ENCODE measurements around the gene FXYD2. TPM values are rescaled to one million over a fixed set of nuclear protein-coding genes. Genes with fewer than 3 reads are reported as not detected.
A peak's percentile ranks its signal among the peaks of the same experiment; 100 is the strongest.

FXYD2 gene
- total and polyA plus RNA-seq, 2 donors from 2014 or later: 2,527 to 9,664 TPM

DNA sequence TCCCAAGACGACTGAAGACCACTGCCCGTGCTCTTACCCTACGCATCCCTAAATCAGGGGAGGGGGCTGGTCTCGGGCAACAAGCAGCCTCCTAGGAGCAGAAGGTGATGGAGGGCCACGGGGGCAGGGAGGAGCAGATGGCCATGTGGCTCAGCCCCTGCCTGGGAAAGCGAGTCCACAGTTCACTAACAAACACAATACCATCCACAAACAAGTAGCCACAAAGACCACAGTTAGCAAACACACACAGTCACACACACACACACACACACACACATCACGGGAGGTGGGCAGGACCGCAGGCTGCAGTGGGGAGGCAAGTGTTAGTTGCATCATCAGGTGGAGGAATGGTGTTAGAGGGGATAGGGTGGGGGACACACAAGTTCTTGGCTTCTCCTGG is 13.2 kb upstream of the FXYD2 start:
- peaks cover 4 to 12% (median 10%) of the 10 kb centered on the region in 3 donors for H3K4me1 ChIP-seq (ENCODE audit: control insufficient read depth in 2 of 3, insufficient read depth in 2 of 3, low read depth in 1 of 3, low read length in 3 of 3)
- H3K36me3 ChIP-seq (ENCODE audit: control insufficient read depth in 2 of 3, insufficient read depth in 3 of 3, low read length in 3 of 3): peaks cover 0 to 2% (median 0%) of the 10 kb centered on the region in 3 donors
- no peak overlapping the region for H3K4me3 ChIP-seq (ENCODE audit: low read length in 3 of 3)
- peak overlapping the region in 1 of 3 donors; percentile 36 for H3K9ac ChIP-seq (ENCODE audit: low read length in 3 of 3)
- intact Hi-C loops (cut with DNase I): no loop called here
- DNase-seq (peak in 3 of 5 donors; percentile 7 to 55 (median 31)), FAIRE-seq (no peak)
- TF ChIP-seq, protein P1, sequence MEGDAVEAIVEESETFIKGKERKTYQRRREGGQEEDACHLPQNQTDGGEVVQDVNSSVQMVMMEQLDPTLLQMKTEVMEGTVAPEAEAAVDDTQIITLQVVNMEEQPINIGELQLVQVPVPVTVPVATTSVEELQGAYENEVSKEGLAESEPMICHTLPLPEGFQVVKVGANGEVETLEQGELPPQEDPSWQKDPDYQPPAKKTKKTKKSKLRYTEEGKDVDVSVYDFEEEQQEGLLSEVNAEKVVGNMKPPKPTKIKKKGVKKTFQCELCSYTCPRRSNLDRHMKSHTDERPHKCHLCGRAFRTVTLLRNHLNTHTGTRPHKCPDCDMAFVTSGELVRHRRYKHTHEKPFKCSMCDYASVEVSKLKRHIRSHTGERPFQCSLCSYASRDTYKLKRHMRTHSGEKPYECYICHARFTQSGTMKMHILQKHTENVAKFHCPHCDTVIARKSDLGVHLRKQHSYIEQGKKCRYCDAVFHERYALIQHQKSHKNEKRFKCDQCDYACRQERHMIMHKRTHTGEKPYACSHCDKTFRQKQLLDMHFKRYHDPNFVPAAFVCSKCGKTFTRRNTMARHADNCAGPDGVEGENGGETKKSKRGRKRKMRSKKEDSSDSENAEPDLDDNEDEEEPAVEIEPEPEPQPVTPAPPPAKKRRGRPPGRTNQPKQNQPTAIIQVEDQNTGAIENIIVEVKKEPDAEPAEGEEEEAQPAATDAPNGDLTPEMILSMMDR (IDR thresholded peaks at IDR 0.05; ENCODE audit: borderline replicate concordance, extremely low read depth, insufficient read depth): no peak
- H3K9me3 ChIP-seq (ENCODE audit: control insufficient read depth in 2 of 3, insufficient read depth in 1 of 3, low read length in 3 of 3): no peaks in the 10 kb centered on the region
- no peaks in the 10 kb centered on the region for H3K27me3 ChIP-seq (ENCODE audit: control insufficient read depth, insufficient read depth, low read length)
- peak overlapping the region; percentile 48 to 69 for H3K27ac ChIP-seq (ENCODE audit: low read depth in 2 of 2, low read length in 2 of 2)

- no peak for FAIRE-seq
Observed at GRCh38 chr11:117837070-117837776, 12.7 kb upstream of the FXYD2 start.

DNA sequence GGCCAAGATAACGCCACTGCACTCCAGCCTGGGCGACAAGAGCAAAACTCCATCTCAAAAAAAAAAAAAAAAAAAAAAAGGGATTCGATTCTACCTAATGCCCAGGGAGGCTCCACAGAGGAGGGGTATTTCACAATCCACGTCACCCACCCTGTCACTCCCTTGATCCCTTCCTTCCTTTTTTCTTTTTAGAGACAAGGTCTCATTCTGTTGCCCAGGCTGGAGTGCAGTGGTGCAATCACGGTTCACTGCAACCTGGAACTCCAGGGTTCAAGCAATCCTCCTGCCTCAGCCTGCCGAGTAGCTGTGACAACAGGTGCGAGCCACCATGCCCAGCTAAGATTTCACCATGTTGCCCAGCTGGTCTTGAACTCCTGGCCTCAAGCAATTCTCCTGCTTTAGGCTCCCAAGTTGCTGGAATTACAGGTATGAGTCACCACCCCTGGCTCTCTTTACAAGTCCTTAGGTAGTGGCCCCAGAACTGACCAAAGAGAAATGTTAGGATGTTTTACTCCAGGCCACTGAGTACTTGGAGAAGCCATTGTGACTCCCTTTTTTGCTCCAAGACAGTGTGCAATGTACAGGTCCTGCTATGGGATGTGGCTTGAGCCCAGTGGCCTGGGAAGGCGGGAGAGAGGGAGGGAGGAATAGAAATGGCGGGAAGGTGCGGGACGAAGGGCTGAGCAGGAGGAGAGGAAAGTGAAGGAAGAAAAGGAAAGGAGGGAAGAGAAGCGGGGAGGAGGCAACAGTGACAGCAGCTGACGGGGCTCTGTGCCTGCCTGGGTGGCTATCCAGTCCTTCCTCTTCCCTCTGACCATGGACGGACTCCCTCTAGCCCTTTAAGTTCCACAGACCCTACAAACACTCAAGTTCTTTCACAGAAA is 11.8 kb upstream of the FXYD2 start:
- Histone ChIP-seq H3K27ac (ENCODE audit: low read depth in 2 of 2, low read length in 2 of 2) (peak overlapping the region; percentile 61 to 64), H3K36me3 (ENCODE audit: control insufficient read depth in 2 of 3, insufficient read depth in 3 of 3, low read length in 3 of 3) (peaks cover 0 to 2% (median 0%) of the 10 kb centered on the region in 3 donors), H3K4me1 (ENCODE audit: control insufficient read depth in 2 of 3, insufficient read depth in 2 of 3, low read depth in 1 of 3, low read length in 3 of 3) (peaks cover 5 to 17% (median 13%) of the 10 kb centered on the region in 3 donors), H3K9ac (ENCODE audit: low read length in 3 of 3) (peak overlapping the region in 1 of 3 donors; percentile 42), H3K4me3 (ENCODE audit: low read length in 3 of 3) (peak overlapping the region in 1 of 3 donors; percentile 36), H3K9me3 (ENCODE audit: control insufficient read depth in 2 of 3, insufficient read depth in 1 of 3, low read length in 3 of 3) (no peaks in the 10 kb centered on the region), H3K27me3 (ENCODE audit: control insufficient read depth, insufficient read depth, low read length) (no peaks in the 10 kb centered on the region)
- FAIRE-seq (no peak), DNase-seq (peak in 3 of 5 donors; percentile 8 to 38 (median 30))
- intact Hi-C loops (cut with DNase I): no loop called here
- TF ChIP-seq, protein P1 (IDR thresholded peaks at IDR 0.05; ENCODE audit: borderline replicate concordance, extremely low read depth, insufficient read depth): no peak

More at GRCh38 chr11:117837070-117837776, 12.7 kb upstream of the FXYD2 start:
- Histone ChIP-seq H3K27ac (ENCODE audit: low read depth in 2 of 2, low read length in 2 of 2) (peak overlapping the region; percentile 61 to 69), H3K4me3 (ENCODE audit: low read length in 3 of 3) (peak overlapping the region in 1 of 3 donors; percentile 36), H3K4me1 (ENCODE audit: control insufficient read depth in 2 of 3, insufficient read depth in 2 of 3, low read depth in 1 of 3, low read length in 3 of 3) (peaks cover 5 to 14% (median 10%) of the 10 kb centered on the region in 3 donors), H3K27me3 (ENCODE audit: control insufficient read depth, insufficient read depth, low read length) (no peaks in the 10 kb centered on the region), H3K9me3 (ENCODE audit: control insufficient read depth in 2 of 3, insufficient read depth in 1 of 3, low read length in 3 of 3) (no peaks in the 10 kb centered on the region), H3K9ac (ENCODE audit: low read length in 3 of 3) (peak overlapping the region in 1 of 3 donors; percentile 42), H3K36me3 (ENCODE audit: control insufficient read depth in 2 of 3, insufficient read depth in 3 of 3, low read length in 3 of 3) (peaks cover 0 to 2% (median 0%) of the 10 kb centered on the region in 3 donors)
- intact Hi-C loops (cut with DNase I): no loop called here
- peak in 3 of 5 donors; percentile 30 to 82 (median 41) for DNase-seq
- TF ChIP-seq, protein P1 (IDR thresholded peaks at IDR 0.05; ENCODE audit: borderline replicate concordance, extremely low read depth, insufficient read depth): no peak

All from kidney (tissue), 14 donors.